Left kidney (tissue), 2 donors: ENCODE measurements around the gene FDXR. TPM values are rescaled to one million over a fixed set of nuclear protein-coding genes. Genes with fewer than 3 reads are reported as not detected.

ENCODE experiments used
- DNase-seq: peaks from one replicate; pipeline ENCODE4 v3.0.0-alpha.2; 2013
- polyA plus RNA-seq: library from polyadenylated mRNA; unstranded; fragments of 120-200 nt; gene quantifications from one replicate; pipeline ENCODE4 v1.2.1, GENCODE V29; 2013; ENCODE audit not compliant: insufficient read length

FDXR gene
- polyA plus RNA-seq, 1 donor = 6.5 TPM

DNA sequence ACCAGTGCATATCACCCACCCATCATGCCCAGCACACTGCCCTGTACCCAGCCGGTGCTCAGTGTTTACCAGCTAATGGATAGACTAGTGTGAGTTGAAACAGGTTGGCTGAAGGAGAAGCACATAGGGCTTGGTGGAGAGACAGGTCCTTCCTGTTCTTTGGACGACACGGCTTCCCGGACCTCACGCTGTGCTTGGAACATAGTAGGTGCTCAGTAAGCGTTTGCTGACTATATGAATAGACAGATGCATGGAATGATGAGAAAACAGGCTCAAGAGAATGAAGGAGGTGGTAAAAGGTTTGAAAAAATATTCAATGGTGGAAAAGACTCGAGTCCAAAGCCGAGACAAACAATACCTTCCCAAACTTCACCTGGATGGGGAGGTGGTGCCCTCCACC lies 27.4 kb upstream of the FDXR start:
- DNase-seq = no peak

DNA sequence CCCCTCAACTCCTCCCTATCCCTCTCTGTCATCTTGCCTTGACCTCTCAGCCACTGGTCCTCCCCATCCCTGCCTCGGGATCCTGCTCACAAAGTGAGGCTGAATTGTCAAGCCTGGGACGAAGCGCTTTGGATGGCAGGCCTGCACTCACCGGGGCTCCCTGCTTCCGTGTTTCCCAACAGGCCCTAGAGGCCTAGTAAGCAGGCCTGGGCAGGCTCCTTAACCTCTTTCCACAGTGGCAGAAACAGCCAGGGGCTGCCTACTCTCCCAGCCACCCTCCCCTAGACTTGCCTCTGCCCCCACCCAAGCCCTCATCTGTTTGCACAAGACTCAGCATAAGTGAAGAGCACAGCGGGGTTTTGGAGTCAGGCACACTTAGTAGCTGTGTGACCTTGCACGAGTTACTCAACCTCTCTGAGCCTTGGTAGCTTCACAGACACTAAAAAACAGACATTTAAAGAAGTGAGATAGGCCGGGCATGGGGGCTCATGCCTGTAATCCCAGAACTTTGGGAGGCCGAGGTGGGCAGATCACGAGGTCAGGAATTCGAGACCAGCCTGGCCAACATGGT lies 25.7 kb upstream of the FDXR start:
- DNase-seq = no peak

DNA sequence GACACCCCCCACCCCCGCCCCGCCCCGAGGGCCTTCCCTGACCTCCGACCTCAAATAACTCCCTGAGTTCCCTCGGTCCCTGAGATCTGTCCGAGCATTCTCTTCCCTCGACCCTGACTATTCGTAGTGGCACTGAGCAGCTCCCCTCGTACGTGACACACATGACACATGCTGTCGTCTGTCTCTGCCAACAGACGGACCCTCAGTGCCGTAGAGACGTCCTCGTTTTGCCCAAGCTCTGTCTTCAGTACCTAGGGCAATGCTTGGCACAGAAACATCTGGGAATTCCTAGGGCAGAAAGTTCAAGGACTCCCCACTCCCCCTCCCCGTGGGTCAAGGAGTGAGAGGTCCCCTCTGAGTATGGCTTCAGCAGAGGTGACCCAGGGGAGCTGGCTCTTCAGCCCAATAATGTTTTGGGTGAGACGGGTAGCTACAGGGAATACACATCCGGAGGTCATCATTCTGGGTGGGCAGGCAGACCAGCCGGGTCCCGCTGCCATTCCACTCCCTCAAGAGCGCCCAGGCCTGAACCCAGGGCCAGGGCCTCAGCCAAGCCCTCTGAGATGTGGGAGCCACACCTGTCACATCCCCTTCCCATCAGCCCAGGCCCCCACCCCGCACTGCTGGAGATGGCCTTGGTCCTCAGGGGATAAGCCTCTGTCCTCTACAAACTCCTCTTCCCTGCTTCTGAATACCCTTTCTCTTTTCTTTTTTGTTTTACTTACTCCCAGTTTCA lies 21.3 kb upstream of the FDXR start:
- no peak for DNase-seq

DNA sequence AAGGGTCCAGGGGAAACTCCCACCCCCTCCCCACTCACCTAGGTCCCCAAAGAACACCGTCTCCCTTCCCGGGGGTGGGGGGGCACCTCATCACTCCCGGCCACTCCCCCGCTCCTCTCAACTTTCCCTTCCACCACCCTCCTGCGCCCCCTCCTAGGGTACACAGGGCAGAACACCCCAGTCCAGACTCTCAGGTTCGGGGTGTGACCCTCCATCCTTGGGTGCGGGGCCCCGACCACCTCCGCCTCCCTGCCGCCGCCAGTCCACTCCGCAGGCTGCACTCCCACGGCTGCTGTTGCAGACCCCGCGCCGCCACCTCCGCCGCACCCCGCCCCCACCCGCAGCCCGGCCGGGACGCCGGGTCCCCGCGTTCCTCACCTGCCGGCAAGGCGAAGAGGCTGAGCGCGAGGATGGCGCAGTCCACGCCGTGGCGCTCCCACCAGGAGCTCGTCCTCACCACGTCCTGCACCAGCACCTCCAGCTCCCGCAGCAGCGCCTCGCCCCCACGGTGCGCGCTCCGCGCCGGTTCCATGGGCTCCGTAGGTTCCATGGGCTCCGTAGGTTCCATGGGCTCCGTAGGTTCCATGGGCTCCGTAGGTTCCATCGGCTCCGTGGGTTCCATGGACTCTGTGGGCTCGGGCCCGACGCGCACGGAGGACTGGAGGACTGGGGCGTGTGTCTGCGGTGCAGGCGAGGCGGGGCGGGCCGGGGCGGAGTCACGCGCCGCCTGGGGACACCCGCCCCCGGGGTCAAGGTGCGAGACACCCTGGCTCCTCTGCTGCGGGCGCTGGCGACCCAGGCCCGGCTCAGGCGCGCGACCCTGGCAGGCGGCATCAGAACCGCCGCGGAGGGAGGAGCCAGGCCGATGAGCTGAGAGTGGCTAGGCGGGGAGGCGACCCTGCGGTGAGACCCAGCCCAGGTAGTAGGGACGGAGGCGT lies 20.4 kb upstream of the FDXR start, which contains the start of gene FADS6:
Gene FADS6 (minus strand): TSS at position 660 of the 938 bp plus-strand sequence. CDS start 38 bp downstream, at position 622.
- DNase-seq = no peak

GRCh38 chr17:74892013-74892841 lies 19.4 kb upstream of the FDXR start:
- DNase-seq = no peak

GRCh38 chr17:74890554-74890953 lies 17.8 kb upstream of the FDXR start:
- DNase-seq = no peak

- DNase-seq = peak; percentile 31
Measured at GRCh38 chr17:74888469-74888868, 15.7 kb upstream of the FDXR start.

- DNase-seq = no peak
Measured at GRCh38 chr17:74883241-74883745, 10.5 kb upstream of the FDXR start.

- no peak for DNase-seq
Measured at GRCh38 chr17:74882517-74883240, 9.9 kb upstream of the FDXR start.

DNA sequence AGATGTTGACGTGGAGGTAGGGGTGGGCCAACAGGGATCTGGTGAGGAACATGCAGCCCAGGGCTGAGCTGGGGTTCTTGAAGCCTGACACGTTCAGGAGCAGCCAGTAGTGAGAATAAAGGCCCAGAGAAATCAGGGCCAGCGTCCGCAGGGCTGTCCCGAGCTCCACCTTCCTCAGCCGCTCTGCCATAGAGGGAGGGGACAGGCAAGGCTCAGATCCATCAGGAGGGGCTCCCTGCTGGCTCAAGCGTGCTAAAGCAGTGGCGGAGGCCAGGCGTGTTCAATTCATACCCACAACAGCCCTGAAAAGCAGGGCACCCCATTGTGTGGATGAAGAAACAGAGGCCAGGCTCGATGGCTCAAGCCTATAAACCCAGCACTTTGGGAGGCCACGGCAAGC lies 8.3 kb upstream of the FDXR start:
- no peak for DNase-seq

- no peak for DNase-seq
Measured at GRCh38 chr17:74879308-74879707, 6.5 kb upstream of the FDXR start.

DNA sequence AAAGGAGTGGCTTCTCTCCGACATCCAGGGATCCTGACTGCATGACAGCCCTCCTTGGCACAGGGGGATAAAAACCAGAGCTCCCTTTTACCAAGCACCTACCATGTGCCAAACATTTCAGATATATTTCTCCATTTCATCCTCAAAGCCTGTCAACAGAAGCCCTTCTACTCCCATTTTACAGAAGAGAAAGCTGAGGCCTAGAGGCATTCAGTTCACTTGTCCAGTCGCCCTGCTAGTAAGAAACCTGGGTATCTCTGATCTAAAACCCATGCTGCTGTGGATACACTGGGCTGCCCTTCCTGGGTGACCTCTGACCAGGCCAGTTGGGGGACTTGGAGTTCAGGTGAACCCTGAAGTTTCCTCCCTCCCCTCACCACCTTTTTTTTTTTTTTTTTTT lies 5.9 kb upstream of the FDXR start:
- DNase-seq = no peak

DNA sequence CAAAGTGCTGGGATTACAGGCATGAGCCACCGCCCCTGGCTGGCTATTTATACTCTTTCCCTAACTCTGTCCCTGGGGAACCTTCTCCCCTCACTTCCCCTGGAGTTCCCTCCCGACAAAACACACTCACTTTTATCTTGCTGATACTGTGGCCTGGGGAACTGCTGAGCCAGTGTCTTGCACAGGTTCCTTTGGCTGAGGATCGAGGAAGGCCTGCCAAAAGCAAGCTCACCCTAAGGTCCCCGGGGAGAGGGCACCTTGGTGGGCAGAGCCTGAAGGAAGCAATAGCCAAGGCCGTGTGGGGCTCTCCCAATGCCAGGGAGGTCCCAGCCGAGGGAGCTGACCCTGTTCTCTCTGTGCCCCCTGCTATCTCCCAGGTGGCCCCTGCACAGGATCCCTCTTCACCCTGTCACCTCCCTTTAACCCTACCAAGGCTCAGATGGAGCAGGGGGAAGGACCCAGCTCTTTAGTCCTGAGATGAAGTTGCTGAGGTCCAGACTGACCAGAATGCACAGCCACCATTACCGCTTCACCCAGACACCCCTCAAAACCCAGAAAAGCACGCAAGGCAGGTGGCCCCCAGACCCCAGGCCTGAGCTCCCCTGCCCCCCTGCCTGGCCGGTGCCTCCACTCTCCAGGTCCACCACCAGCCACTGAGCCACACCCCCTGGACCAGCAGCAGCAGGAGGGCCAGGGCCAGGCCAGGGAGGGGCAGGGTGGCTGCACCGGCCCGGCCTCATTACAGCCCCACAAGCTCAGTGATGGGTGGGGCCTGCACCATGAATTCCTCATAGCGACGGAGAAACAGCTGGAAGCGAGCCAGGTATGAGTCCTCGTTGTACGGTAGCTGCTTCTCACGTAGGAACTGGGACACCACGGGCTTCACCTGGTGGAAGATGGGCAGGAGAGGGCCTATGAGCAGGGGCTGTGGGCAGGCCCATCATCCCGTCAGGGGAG lies 5.1 kb upstream of the FDXR start:
- DNase-seq = no peak

- no peak for DNase-seq
Measured at GRCh38 chr17:74875977-74876593, 3.3 kb upstream of the FDXR start.

- DNase-seq = no peak
Measured at GRCh38 chr17:74875155-74875976, 2.6 kb upstream of the FDXR start.

GRCh38 chr17:74874615-74875037 lies 1.8 kb upstream of the FDXR start:
- DNase-seq = no peak

GRCh38 chr17:74873874-74874614 lies 1.2 kb upstream of the FDXR start:
- DNase-seq = no peak
